HG03521 (cell line): Measurements from ENCODE around the gene LRRC72.
A peak's percentile ranks its signal among the peaks of the same experiment; 100 is the strongest.
"Not testable (repeated sequence)": the region's sequence is repeated elsewhere in the genome, so short reads cannot be mapped to it uniquely, and the experiment has no call there.

Source experiments
- ATAC-seq: cut with Tn5 transposase; IDR thresholded peaks from one replicate; pipeline ENCODE4 v1.9.1; 2021; ENCODE audit warnings: mild to moderate bottlenecking, moderate library complexity; ENCODE audit not compliant: unreplicated experiment

Gene LRRC72

DNA sequence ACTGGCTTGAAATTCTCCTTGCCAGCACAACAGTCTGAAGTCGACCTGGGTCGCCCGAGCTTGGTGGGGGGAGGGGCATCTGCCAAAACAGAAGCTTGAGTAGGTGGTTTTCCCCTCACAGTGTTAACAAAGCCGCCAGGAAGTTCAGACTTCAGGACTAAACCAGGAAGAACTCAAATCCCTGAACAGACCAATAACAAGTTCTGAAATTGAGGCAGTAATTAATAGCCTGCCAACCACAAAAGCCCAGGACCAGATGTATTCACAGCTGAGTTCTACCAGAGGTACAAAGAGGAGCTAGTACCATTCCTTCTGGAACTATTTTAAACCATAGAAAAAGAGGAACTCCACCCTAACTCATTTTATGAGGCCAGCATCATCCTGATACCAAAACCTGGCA lies 45.3 kb downstream of the LRRC72 start:
- ATAC-seq, result no peak

DNA sequence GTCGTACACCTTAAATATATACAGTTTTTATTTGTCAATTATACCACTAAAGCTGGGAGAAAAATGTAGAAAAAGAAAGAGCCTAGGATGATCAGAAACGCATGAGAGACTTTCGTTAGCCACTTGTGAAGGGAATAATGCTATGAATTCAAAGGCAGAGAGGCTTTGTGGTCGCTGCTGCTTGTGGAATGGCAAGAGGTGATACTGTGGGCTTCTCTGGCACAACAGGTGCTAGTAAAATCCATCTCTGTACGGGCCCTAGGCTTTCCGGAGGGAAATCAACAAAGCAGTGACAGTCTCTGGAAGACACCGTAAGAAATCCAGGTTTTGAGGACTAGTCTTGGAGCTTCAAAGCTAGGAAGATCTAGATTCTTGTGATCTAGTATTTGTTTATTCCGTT lies 52.6 kb downstream of the LRRC72 start:
- no peak for ATAC-seq

DNA sequence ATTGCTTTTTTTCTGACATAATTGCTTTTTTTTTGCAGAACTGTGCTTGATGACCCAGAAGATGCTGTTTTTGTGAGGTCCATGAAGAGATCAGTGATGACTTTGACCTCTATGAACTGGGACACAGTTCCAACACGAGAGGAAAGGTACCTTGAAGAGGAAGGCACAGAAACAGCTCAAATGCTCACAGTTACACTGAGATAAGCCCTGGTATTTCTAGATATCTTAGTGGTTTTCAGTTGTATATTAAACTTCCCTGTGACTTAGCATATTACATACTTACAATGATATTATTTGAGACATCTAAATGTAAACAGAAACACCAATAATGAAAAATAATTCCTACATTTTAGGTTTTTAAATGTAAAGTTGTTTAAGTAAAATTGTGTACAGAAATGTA lies 54.7 kb downstream of the LRRC72 start:
- ATAC-seq, result no peak

DNA sequence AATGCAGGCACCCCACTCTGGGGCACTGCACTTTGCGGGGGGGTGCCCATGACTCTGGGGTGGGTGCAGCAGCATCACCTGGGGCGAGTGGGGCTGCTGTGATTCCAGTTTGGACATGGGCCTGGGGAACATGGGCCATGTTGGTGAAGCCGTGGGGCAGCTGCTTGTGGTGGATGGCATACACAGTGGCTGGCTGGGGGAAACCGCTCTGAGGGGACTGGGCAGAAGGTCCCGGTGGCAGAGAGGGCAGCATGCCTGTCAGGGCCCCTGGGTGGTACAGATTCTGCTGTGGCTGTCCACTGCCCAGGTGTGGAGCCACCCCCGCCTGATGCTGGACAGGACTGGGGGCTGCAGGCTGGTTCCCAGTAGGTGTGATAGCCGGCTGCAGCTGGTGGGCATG lies 57.2 kb downstream of the LRRC72 start:
- ATAC-seq, result no peak

DNA sequence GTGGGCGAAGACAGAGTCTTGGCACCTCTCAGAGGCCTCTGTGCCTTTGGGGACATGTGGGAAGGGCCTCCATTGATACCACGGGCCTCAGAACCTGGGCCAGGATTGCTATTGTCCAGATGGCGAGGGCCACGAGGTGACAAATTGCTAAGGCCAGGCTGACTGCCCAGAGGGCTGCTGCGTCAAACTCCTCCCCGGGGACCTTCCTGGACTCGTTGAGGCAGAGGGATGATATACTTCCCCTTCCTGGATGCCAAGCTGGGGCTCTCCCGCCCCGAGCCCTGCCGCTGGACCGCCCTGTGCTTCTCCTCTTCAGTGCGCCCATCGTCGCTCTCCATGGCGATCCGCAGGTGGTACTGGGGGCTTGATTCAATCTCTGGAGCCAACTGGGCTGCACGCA lies 58.9 kb downstream of the LRRC72 start:
- ATAC-seq, result no peak

DNA sequence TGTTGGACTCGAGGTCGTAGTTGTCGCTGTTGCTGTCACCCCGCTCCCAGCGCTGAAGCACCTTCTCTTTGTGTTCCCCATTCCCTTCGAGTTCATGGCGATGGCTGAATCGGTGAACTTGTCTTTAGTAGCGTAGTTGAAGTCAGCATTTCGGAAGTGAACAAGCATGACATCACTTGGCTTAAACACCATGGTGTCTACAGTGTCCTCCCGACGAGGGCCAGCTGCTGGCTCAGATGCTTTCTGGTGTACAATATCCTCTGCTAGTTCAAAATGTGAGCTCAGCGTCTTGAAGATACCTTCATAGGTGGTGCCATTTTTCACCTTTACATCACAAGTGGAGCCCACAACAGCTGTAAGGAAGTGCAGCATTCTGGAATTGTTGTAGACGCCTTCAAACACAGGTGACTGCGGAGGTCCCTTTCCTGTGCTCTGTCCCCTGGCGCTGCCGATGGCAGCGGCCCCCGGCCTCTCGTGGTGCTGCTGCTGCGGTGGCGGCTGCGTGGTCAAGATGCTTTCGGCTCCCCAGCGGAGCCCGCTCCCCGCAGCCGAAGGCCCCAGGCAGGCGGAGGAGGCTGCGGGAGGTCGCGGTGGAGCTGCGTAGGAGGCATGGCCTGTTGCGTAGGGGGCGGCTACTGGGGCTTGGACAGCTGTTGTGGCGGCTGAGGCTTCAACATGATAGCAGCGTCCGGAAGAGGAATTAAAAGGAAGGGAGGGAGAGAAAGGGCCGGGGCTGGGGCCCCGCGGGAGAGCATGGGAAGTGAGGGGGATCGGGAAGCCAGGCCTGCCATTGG lies 59.7 kb downstream of the LRRC72 start:
- no peak for ATAC-seq

DNA sequence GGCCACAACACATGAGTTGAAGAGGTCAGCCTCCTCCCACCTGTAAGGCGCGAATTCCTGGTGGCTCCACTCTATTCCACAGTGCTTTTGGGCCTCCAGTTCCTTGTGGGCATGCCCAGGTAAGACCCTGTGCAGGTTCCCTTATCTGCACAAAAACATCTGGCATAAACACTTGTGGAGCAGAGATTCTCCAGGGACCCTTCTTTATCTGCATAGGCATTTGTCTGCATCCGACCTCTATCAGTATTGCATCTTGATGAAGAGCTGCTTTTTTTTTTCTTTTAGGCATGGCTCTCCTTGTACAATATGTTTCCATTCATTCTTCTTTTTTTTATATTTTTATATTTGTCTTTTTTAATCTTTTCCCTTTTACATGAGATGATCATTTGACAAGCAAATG lies 60.5 kb downstream of the LRRC72 start:
- ATAC-seq, result no peak

DNA sequence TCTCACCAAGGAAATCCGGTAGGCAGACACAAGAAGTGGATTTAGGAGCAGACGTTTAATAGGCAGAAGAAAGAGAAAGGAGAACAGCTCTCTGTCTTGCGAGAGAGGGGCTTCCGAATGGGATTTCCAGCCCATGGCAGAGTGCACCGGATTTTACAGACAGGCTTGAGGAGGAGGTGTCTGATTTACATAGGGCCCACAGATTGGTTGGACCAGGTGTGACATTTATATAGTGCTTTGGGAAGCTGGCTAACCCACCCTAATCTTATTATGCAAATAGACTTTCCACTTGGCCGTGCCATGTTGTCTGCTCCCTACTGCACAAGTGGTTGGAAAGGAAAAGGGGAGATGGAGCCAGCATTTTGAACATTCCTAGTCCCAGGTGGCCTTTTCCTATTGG lies 61.2 kb downstream of the LRRC72 start:
- ATAC-seq, result no peak

DNA sequence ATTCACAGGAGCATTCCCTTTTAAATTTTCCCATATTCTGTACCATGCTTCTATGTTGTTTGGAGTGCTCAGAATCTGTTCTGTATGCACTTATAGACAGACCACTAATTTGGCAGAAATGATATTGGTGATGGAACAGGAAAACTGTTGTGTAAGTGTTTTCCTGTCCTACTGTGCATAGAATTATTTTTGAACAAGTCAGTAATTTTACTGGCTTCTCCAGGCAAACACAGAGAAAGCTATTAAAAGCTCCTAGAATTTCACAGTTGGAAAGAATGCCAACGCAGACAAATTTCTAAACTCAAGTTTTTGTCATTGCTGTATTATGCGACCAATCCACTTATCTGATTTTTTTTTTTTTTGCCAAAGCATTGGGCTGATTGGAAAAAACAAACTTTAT lies 63.3 kb downstream of the LRRC72 start:
- ATAC-seq, result no peak

DNA sequence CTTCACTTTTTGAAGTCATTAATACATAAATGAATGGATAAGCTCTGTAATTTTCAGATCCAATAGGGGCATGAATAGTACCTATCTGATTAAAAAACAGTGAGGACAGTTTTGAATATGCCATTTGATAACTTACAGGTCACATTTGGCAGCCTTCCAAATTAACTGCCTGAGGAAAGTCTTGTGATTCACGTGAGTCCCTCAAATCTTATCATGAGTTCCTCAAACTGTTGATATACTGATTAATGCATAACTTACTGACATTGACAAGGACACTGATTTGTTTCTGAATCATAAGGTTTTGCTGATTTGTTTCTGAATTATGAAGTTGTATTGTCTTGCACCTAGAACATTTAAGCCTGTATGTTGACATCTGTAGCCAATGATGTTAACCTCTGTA lies 63.8 kb downstream of the LRRC72 start:
- no peak for ATAC-seq

DNA sequence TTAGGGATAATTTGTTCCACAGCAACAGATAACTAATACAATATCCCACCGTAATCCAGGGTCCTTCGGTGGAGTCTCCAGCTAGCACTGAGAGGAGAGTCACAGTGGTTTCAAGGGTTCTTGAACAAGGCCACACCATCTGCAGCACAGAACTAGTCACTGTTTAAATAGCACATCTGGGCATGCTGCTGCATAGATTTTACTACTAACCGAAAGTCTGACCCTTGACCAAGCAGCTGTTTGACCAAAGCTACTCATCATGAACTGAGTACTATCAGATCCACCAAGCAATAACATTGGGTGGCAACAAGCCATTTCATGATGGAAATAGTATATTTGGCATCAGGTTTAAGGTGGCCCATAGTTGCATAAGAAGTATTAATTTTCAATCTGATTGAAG lies 65.8 kb downstream of the LRRC72 start:
- no peak for ATAC-seq

DNA sequence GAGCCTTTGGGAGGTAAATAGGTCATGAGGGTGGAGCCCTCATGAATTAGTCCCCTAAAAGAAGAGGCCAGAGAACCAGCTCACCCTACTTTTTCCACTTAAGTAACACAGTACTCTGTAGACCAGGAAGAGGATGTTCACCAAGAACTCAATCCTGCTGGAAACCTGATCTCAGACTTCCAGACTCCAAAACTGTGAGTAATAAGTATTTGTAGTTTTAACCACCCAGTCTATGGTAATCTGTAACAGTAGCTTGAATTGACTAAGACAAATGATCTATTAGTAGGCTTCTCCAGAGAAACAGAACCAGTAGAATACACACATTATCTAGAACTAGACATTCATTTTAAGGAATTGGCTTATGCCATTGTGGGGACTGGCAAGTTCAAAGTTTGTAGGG lies 67.4 kb downstream of the LRRC72 start:
- no peak for ATAC-seq

DNA sequence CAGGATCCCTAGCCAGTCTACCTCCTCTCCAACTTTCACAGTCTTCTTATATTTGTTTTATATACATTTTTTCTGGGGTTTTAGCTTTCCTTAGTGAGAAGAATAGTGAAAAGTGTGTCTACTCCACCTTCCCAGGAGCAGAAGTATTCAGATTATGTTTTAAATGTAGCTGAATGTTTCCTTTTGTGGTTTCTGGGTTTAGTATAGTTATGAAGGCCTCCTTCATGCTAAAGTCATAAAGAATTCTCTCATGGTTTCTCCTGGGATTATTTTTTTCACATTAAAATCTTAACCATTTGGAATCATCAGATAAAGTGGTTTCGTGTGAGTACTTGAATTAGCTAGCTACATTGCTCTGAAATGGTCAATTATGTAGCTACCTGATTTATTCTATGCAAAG lies 68.1 kb downstream of the LRRC72 start:
- no peak for ATAC-seq

DNA sequence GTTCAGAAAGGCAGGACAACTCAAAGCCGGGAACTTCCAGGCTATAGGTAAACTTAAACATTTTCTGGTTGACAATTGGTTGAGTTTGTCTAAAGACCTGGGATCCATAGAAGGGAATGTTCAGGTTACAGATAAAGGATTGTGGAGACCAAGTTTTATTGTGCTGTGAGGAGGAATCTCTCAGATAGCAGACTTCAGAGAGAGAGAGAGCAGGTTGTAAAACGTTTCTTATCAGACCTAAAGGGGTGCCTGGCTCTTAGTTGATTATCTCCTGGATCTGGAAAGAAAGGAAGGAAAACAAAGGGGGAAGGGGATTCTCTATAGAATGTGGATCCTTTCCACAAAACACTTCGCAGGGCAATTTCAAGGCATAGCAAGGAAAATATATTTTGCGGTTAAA lies 69.0 kb downstream of the LRRC72 start:
- not testable (repeated sequence) for ATAC-seq

DNA sequence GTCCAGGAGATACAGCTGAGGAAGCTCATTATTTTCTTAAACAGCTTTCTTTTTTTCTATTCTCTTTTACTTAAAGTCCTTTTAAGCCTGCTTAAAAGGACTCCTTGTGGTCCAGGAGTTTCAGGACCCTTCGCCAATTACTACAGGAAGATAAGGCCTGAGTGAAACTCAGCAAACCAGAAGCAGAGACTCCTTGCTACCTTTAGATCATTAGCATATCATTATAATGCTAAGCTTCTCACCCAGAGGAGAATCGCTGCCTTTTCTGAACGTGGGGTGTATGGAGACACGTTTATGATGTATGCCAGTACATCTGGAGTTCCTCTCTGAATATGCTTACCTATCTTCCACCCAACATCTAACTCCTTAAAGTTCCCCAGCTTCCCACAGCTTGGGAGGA lies 71.4 kb downstream of the LRRC72 start:
- ATAC-seq, result no peak

DNA sequence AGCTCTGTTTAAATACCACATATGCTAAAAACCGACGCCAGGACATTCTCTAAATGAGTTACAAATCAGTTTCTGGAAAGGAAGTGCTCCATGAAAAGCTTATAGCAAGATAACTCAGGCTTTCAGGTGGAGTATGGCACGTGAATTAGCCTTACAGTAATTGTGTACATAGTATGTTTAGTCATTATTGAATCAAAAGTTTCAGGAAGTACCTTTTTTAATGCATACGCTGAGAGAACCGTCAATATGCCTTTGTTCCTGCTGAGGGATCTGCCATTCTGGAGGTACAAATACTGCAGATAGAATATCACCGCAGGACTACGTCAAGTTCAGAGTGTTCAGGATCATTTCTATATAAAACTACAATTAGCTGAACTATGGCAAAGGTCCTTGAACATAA lies 73.2 kb downstream of the LRRC72 start:
- no peak for ATAC-seq

DNA sequence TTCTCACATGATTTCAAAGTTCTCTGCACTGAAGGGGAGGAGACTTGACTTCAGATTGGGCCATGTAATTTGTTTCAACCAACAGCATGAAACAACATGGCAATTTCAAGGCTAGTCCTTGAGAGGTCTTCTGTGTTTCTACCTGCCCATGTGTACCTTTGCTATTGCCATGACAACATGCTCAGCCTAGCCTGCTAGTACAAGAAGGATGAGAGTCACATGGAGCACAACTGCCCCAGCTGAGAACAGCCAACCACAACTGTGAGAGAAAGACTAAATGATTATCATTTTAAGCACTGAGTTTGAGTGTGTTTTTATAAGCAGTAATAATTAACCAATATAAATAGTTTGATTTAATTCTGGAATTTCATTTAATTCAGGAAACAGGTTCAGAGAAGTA lies 77.0 kb downstream of the LRRC72 start:
- no peak for ATAC-seq

DNA sequence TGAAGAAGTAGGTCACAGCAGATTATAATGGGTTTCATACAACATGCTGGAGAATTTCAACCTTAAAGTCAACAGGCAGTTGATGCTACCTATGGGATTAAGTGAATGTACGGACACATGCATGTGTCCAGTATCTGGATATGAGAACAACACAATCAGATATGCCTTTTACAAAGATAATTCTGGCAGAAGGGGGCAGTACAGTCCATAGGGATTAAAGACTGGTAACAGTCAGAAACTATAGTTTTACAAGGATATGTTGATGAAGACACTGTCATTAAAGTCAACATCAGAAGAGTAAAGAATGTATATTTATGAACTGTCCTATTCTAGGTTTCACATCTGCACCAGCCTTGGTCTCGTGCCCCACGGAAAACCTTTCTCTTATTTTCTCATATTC lies 77.4 kb downstream of the LRRC72 start:
- ATAC-seq, result no peak

DNA sequence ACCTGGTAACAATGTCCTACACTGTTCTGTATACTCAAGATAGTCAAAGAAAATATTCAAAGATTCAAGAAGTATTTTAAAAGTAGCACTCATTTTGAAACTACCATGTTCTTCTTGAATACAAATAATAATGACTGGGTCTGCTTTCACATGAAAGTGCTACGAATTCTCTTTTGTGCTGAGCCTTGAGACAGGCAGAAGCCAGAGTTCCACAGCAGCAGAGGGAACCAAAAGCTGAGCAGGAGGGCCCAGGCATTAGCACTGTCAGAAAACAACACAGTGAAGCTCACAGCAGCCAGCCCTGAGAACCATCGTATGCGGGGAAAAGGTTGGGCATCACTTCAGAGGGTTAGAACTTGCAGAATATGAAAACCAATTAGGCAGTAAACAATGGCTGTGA lies 80.1 kb downstream of the LRRC72 start:
- ATAC-seq, result no peak

DNA sequence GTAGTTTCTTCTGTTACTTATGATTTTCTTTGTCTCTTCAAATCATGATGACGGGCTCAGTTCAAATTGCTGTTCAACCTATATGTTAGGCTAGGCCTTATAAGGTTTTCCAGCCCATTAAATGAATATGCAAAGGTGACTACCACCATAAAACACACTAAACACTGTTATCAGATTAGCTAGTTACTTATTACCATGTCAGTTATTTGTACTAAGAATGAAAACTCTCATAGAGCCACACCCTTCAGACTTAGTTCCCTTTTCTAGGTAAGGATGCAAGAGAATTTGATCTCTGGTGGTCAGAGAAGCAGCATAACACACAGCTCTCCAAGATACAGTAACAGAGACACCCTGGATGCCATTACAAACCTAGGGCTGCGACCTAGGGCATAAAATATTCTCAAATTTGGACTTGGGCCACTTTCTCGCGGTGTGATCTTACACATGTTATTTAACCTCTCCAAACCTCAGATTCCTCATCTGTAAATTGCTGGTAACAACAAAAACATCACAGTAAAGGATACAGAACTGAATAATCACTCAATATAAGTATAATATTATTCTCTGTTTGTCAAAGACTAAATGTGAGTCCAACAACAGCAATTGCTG lies 83.3 kb downstream of the LRRC72 start:
- peak; percentile 86 for ATAC-seq

DNA sequence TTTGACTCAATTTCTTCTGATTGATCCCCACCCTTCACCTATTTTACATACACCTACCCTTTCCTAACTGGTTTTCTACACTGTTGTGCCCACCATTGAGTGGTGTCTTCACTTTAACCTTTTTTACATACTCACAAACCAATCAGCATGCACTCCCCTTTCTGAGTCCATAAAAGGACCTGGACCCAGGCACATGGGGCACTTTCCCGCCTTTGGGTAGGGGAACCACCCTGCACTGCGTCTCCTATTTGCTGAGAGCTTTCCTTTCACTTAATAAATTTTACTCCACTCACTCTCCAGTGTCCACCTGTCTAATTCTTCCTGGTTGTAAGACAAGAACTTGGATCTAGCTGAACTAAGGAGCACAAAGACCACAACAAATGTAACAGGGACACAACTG lies 85.1 kb downstream of the LRRC72 start:
- no peak for ATAC-seq

DNA sequence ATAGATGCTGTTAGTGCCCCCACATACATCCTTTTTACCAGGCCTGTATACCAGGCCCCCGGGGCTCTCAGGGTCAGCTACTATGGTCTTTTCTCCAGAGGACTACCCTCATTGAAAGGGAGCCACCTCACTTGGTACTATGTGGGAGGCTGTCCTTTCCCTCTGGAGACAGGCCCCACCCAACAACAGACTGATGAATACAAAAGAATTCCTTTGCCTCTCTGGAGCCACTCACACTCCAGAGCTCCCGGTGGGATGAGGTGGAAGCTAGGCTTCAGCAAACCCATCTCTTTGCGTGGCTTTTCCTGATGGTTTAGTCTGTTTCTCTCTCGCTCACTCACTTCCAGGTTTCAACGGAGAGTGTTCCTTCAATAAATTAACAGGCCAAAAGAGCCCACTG lies 88.6 kb downstream of the LRRC72 start:
- ATAC-seq, result no peak

DNA sequence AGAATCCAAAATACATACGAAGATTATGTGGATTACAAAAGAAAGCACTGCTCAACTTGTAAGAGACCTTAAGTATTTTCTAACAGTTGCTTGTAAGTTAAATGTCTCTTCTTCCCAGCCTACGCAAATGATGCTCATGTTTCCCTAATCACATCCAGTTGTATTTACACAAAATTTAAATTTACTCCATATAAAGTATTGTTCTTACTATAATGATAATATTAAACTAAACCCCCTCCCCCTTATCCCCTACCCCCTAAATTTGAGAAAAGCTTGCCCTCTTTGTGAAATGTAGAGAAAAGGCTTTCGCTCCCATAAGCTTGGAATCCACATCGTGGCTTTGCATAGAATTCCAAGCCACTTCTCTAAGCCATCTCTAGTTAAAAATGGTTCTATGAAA lies 89.5 kb downstream of the LRRC72 start:
- no peak for ATAC-seq
